HG03025 (cell line): Measurements from ENCODE around the gene SMC5.

Experiments used
- ATAC-seq: cut with Tn5 transposase; IDR thresholded peaks from one replicate; pipeline ENCODE4 v1.9.1; 2021; ENCODE audit warnings: mild to moderate bottlenecking, moderate library complexity; ENCODE audit not compliant: unreplicated experiment, low FRiP score

The SMC5 gene

DNA sequence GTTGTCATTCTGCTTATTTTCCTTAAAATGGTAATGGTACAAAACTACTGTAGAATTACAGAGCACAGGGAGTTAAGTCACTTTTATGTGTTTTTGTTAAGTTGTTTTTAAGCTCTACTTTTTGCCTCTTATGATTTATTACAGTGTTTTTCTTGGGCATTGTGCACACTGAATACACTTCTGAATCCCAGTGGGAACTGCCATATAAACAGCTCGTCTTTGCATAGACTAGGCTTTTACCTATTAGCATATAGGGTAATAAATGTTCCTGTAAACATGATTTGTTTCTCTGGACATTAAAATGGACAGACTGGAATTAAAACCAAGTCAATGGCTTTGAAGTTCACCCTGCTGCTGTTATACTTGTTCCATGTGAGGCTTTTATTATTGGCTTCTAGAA is 143.4 kb downstream of the SMC5 start:
- ATAC-seq = no peak

DNA sequence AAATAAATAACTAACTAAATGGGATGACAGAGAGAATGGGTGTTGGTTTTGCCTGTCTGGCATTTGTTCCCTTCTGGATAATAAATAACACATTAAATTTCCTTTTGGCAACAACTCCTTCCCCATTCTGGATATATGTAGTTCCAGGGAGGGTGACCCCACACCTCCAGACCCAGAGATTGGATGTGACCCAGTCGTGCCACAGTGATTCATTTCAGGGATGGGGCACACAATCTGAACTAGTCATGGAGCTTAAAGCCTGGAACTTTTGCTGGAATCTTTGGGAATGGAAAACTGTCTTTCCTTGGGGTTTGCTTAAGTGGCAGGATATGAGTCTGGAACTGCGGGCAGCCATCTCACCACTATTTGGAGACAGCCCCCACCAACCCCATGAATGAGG is 144.4 kb downstream of the SMC5 start:
- ATAC-seq = no peak

DNA sequence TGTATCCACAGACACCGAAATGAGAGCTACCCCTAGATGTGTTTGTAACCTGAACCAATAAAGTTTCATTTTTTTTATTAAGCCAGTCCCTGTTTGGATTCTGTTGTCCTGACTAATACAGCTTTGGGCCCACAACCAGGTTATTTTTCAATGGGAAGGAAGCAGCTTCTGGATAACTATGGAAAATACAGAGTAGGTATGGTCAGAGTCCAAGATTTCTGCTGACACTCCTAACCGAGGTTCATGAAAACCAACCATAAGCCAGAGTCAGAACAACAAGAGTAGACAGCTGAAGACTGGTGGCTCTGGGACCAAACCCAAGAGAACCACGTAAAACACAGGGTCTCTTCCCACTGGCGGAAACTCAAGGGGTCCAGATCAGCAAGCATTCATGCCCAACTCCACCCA is 144.8 kb downstream of the SMC5 start:
- no peak for ATAC-seq

DNA sequence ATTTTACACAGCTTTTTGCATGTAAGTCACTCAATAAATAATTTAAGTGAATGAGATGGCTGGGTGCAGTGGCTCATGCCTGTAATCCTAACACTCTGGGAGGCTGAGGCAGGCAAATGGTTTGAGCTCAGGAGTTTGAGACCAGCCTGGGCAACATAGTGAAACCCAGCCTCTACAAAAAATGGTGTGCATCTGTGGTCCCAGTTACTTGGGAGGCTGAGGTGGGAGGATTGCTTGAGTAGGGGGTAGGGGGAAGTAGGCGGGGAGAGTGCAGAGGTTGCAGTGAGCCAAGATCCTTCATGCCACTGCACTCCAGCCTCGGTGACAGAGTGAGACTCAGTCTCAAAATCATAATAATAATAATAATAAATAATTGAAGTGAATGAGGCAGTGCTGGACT is 145.5 kb downstream of the SMC5 start:
- no peak for ATAC-seq
